Activated CD8-positive, alpha-beta memory T cell treated with anti-CD3 and anti-CD28 coated beads, Interleukin-2, amount 50 U/mL, for 48 hours (primary cell): ENCODE results near the gene RABGAP1.

ENCODE experiments used
- DNase-seq: peaks from one replicate; pipeline ENCODE4 v3.0.0-alpha.2; 2020

Gene RABGAP1

DNA sequence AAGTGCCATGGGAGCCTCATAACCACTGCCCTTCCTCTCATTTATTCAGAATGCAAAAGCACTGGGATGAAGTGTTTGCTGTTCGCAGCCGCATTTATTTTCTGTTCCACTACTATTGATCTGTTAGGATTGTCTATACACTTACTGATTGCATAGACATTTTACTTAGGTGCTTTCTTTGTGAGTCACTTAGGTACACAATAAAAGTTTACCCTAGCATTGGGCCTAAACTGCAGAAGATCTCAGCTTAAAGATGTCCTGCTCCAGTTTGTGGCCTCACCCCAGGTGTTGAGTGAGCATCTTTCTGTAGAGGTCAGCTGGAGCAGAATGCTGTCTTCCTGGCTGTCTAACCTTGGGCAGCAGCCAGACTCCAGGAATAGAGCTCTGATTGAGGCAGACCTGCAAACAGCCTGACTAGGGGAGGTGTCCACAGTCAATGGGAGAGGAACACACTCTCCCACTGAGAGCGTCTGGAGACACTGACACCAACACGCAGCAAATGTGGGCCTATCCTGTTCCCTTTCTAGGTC, 146.6 kb downstream of the RABGAP1 start:
- DNase-seq: no peak

DNA sequence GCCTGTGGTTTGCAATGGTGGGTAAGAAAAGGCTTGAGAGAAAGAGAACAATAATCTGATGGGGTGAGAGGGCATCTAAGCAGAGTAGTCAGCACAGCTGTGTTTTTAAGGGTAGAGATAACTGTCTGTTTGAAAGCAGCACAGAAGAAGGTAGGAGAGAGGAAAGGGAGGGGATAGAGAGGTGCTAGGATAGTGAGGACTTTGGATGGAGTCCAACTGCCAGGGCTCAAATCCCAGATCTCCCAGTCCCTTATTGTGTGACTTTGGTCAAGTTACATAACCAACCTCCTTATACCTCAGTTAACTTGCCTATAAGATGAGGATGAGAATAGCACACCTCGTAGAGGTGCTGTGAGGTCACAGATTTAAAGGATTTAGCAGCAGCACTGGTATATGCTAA, 148.2 kb downstream of the RABGAP1 start:
- DNase-seq: no peak

GRCh38 chr9:123089790-123090189, 149.0 kb downstream of the RABGAP1 start:
- no peak for DNase-seq

DNA sequence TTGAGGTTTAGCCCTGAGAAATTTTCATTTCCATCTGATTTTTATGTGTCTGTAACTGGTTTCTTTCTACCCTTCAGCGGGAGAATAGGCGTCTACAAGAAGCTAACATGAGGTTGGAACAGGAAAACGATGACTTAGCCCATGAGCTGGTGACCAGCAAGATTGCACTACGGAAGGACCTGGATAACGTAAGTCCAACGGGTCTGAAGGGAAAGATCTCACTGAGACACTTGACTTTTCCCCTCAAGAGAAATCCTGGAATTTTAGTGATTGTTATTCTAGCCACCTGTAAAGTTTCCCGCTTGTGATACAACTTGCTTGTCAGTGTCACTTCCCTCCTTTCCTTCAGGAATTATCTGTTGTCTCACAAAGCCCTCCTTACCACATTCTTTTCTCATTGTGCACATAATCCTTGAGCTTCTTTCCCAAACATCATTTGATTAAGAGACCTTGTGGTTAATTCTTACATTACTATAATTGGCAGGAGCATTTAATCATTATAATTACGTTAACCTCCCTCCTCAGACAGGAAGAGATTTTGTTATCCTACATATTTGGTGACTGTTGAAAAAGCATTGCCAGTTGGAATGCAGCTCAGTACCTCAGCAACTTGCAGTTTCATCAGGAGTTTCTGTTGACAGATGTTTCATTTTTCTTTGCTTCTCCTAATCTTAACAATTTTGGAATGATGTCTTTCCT, 149.5 kb downstream of the RABGAP1 start:
- no peak for DNase-seq

- DNase-seq: no peak
These were observed 150.1 kb downstream of the RABGAP1 start for GRCh38 chr9:123090956-123091355.

- DNase-seq: no peak
These were observed 150.6 kb downstream of the RABGAP1 start for GRCh38 chr9:123091459-123091858.

- no peak for DNase-seq
These were observed 152.3 kb downstream of the RABGAP1 start for GRCh38 chr9:123093141-123093540.

DNA sequence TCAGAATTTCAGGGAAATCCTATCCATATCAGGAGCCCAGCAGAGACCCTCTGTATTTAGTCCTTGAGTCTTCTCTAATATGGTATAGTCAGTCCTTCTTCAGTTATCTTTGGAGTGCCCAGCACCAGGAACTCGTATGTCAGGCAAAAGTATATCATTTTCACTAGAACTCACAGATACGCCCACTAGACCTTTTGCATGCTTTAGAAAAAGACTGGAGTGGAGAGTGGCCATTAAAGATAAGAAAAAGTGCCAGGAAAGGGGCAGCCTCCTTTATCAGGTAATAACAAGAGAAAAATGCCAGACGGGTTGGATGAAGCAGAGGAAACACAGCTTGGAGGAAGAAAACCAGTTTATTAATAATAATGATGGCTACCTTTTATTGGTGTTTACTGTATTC, 156.2 kb downstream of the RABGAP1 start:
- no peak for DNase-seq

- DNase-seq: no peak
These were observed 156.7 kb downstream of the RABGAP1 start for GRCh38 chr9:123097430-123098095.

DNA sequence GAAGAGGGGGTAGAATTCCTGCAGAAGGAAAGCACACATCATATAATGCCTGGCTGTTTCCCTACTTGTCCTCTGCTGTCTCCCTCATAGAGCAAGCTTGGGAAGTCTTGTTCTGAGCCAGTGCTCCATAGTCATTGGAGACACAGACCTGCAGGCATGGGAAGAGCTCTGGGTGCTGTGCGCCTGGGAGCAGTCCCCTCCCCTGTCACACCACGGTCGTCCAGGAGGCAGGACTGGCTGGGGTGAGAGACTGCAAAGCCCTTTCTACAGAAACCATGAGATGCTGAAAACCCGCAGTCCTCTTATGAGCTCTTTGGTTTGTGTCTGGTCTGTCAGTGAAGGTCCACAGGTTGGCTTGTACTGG, 157.3 kb downstream of the RABGAP1 start:
- no peak for DNase-seq

DNA sequence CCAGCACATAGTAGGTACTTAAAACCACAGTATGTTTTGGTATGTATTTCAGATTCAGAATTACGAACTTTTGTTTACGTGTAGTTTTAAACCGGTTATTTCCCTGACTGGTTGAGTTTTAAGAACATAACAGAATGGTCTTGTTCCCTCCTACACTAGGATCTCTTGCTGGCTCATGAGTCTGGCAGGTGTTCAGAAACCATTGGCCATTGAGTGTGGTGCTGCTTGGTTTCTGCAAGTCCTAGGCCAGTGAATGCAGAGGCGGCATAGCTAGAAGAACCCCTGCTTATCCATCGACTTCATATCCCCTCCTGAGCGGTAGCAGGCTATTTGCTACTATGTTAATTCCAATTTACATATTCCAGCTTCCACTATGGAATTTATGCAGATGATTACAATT, 158.2 kb downstream of the RABGAP1 start:
- DNase-seq: no peak

DNA sequence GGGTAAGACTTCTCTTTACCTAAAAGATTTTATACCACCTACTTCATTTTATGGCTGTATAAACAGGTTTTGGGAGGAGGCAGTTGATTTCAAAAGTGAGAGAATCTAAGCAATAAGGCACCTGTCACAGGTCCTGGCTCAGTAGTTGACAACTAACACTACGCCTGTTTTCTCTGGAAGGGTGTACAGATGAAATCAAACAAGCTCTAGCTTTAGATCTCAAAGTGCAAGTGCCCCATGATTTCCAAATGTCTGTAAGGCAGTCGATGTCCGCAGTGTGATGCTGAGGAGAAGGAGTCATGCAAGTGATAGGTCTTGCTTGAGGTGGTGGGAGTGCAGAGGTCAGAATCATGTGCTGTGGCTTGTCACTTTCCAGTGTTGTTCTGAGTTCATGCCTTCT, 158.7 kb downstream of the RABGAP1 start:
- DNase-seq: no peak

GRCh38 chr9:123102375-123103113, 161.7 kb downstream of the RABGAP1 start:
- no peak for DNase-seq

- DNase-seq: no peak
These were observed 164.0 kb downstream of the RABGAP1 start for GRCh38 chr9:123104807-123105206.

- DNase-seq: no peak
These were observed 164.7 kb downstream of the RABGAP1 start for GRCh38 chr9:123105490-123105889.

DNA sequence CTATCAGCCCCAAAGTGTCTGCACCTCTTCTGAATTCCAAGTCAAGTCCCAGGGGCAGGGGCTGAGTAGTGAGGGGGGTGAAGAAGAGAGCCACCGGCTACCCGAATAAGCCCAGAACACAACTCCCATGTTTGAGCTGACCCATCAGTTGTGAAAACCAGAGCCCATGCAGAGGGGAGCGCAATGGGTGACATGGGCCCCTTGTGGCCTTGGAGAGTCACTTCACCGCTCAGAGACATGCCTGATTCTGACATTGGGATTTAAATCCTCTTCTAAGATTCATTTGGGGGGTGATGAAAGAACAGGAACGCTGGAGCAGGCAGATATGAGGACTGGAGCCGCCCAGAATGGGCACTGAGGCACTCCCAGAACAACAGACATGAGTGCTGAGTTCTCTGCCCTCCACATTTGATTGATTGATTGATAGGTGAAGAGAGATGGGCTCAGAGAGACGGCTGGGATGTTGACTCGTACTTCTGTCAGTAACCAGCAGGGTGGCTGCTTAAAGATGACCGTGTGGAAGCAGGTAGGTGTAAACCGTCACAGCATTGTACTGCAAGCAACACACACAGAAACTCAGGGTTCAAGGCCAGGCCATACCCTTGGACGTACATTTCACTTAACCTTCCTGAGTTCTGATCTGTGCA, 166.9 kb downstream of the RABGAP1 start:
- DNase-seq: no peak

DNA sequence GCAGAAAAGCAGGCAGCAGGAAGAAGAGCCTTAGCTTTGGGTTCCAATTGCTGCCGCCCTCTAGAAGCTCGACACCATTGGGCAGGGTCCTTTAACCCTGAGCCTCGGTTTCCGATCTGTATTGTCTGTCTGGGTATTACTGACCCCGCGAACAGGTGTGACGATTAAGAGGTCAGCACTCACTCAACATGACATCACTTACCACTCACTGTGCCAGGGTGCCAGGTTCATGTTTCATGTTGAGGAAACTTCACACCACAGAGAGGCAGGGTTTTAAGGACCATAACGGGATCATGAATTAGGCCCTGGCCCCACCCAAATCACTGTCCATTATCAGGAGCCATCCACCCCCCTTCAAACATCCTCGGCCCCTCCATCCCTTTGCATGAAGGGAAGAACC, 168.2 kb downstream of the RABGAP1 start:
- no peak for DNase-seq

DNA sequence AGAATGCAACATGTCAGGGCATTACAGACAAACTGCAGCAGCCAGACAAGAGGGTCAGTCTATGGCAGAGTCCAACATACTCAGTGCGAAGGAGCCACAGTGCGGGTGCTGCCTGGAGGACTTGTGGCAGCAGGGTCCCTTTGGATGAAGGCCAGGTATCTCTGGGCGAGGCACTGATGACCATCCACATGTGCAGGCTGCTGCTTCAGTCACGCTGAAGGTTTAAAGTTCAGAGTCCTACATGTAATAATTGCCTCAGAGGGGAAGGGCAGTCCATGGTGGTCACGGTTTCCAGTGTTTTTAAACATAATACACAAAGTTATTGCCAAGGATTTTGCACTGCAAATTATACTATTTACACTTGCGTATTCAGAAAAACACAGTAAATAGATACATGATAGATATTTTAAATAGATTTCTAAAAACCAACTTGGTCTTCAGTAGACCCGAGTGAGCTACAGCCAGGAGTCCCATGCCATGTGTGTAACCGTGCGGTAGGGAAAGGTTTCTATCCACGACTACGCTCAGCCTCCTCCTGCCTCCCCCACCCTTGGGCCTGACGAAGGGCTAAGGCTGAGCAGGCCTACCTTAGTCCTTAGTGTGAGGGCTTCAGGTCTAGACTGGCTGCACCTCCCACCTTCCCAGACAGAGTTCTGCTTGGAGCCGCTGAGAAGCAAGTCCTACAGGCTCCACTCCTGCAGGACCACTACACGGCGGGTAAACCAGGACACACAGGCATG, 168.9 kb downstream of the RABGAP1 start:
- no peak for DNase-seq

DNA sequence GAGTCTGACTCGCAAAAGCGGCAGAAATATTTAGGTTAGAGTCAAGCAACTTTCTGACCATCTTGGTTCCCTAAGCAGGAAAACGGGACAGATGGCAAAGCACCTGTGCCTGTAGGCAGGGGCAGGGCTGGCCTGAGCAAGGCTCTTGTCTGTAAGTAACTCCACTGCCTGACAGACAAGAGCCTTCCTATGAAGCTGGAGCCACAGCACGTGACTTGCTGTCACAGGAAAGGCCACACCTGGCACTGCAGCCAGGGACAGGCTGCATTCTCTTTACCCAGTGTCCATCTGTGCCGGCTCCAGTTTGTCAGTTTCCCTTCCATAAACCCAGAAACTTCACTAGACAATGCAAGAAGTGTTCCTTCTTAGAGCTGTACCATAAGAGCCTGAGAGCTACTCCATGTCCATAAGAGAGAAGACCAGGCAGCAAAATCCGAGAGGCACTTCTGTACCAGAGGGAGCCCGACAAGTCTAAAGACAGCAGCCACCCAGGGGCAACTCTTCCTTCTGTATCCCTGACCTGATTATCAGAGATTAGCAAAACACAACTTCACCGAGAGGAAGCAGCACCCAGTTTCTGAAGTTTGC, 170.7 kb downstream of the RABGAP1 start:
- no peak for DNase-seq

DNA sequence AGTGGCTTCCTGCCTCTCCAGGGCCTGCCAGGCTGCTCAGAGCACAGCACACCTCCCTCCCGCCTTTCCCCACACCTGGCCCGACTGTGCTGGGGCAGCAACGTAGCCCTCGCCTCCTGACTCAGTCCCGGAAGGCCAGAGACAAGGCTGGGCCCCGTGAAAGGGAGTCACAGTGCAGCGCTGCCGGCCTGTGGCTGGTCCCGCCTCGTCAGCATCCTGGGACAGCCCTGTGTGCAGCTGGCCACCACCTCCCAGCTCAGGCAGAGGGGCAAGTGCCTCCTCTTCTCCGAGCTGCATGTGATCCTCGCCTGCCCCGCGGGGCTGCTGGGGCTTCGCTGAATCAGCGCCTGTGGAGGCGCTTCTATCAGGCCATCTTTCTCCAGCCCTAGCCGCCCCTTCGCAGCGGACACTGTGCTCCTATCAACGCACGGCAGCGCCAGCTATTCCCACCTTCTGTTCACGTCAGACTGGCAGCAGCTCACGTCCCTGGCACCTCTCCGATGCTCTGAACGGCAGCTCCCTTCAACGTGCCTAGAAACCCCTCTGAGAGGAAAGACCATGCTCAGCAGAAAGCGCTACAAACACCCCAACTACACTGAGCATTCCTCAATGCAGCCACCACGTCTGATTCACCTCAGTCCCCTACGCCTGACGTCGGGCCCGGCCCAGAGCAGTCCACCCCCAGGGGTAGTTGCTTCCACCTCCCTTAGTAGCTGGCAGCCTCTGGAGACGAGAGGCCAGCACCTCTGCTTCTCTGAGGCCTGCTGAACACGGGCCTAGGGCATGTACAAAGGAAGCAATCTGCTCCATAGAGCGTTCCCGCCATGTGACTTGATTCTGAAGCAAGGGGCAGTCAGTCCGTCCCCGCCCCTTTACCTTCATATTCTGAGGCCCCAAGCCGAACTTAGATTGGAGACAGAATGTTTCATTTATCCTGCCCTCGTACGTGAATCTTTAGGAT, 171.5 kb downstream of the RABGAP1 start:
- no peak for DNase-seq

GRCh38 chr9:123113185-123113584, 172.4 kb downstream of the RABGAP1 start:
- no peak for DNase-seq
